GM13977 (cell line): ENCODE data around the gene EFNA1.
"Not testable (repeated sequence)": the region's sequence is repeated elsewhere in the genome, so short reads cannot be mapped to it uniquely, and the experiment has no call there.

Source experiments
- DNase-seq: peaks from one replicate; pipeline ENCODE4 v3.0.0; 2012; ENCODE audit warnings: low spot score
- in situ Hi-C: fragments of 300-500 bp; cut with MboI; formaldehyde crosslinking; loops from one replicate; pipeline ENCODE4 v1.12.0; 2022; ENCODE audit warnings: low sequenced_read_pairs, low pct_unique_long_range_greater_than_20kb, mixed read lengths, inconsistent platforms; ENCODE audit not compliant: unreplicated experiment
- TF ChIP-seq, protein P1 (sequence below): IDR thresholded peaks from 2 replicates; pipeline ENCODE4 v1.5.1; 2012; ENCODE audit warnings: mild to moderate bottlenecking, control low read depth; ENCODE audit not compliant: insufficient read depth; ENCODE audit errors: extremely low read depth, missing control alignments

EFNA1 gene

DNA sequence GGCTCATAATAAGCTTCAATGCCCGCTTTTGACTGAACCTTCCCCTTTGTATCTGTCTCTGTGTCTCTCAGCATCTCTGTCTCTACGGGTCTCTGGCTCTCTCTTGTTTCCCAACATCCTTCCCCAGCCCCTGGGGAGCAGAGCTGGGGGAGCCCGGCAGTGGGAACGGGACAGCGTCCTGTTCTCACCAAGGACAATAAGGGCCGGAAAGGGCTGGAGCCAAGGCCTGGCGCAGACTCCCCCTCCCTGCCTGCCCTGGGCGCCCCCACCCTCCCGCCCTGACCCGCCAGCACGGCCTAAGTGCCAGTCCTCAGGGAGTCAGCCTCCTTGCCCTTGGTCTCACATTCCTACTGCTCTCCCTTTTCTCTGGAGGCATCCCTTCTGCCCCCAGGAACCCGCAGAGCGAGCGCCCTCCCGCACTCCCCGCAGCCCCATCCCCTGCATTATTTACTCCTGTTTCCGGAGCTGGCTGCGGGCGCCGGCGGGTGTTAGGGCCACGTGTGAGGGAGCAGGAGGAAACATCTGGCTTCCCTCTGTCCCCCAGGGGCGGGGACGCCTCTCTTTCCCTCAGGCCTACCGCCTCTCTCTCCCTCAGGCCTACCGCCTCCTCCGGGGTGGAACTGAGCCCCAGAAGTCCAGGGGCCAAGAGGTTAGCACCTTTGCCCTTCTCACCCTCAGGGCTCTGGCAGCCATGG is 38.9 kb downstream of the EFNA1 start:
- no peak for DNase-seq
- in situ Hi-C loops = loop anchor here (5.0 kb wide), 1 partner anchor 74 kb away; no protein-coding TSS in a partner anchor
- TF ChIP-seq, protein P1, sequence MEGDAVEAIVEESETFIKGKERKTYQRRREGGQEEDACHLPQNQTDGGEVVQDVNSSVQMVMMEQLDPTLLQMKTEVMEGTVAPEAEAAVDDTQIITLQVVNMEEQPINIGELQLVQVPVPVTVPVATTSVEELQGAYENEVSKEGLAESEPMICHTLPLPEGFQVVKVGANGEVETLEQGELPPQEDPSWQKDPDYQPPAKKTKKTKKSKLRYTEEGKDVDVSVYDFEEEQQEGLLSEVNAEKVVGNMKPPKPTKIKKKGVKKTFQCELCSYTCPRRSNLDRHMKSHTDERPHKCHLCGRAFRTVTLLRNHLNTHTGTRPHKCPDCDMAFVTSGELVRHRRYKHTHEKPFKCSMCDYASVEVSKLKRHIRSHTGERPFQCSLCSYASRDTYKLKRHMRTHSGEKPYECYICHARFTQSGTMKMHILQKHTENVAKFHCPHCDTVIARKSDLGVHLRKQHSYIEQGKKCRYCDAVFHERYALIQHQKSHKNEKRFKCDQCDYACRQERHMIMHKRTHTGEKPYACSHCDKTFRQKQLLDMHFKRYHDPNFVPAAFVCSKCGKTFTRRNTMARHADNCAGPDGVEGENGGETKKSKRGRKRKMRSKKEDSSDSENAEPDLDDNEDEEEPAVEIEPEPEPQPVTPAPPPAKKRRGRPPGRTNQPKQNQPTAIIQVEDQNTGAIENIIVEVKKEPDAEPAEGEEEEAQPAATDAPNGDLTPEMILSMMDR = no peak

DNA sequence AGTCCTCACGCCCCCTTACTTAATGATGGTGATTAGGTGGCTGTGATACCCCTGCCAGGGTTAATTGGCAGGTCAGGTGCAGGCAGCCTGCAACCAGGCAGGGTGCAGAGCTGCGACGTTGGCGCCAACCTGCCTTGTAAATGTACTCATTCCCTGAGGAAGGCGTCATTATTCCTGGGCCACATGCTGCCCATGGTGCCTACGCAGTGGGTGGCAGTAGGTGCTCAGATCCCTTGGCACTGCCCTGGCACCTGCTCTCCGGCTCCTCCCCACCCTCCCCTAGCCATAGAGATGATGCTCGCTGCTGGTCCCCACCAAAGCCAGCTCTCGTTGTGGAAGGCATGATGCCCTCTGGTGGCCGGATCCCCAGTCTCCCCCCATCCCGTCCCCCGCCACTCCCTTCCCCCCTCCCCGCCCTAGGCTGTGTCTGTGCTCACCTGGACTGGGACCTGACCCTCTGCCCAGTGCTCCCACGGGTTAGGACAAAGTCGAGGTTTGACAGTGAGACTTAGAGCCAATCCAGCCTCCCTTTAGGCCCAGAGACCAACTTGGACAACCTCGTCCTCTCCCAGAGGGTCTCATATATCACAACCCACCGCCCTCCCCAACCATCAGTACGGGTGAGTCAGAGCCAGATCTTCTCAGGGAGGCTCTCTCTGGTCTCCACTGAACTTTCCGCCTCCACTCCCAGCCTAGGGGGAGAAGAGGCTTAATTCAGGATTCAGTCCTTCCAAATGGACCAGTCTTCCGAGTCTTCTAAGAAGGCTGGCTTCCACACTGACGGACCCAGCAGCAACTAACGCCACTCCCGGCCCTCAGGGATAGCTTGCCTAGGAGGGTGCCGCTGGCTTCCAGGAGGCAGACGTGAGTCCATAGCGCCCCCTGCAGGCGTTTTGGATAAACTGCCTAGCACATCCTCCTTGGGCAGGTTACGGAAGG is 39.8 kb downstream of the EFNA1 start:
- in situ Hi-C loops = loop anchor here (5.0 kb wide), 1 partner anchor 75 kb away; no protein-coding TSS in a partner anchor
- peak; percentile 79 for DNase-seq
- TF ChIP-seq, protein P1 = peak; percentile 91

DNA sequence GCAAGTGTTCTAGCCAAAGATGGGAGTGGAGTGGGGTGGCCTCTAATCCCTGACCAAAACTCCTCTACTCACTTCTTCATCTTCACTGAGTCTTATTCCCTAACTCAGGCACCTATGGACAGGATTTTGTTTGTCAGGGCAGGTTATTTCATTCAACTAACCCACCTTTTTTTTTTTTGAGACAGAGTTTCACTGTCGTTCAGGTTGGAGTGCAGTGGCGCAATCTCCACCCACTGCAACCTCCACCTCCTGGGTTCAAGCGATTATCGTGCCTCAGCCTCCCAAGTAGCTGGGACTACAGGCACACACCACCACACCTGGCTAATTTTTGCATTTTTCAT is 40.4 kb downstream of the EFNA1 start:
- DNase-seq = not testable (repeated sequence)
- in situ Hi-C loops = loop anchor here (5.0 kb wide), 1 partner anchor 76 kb away; no protein-coding TSS in a partner anchor

DNA sequence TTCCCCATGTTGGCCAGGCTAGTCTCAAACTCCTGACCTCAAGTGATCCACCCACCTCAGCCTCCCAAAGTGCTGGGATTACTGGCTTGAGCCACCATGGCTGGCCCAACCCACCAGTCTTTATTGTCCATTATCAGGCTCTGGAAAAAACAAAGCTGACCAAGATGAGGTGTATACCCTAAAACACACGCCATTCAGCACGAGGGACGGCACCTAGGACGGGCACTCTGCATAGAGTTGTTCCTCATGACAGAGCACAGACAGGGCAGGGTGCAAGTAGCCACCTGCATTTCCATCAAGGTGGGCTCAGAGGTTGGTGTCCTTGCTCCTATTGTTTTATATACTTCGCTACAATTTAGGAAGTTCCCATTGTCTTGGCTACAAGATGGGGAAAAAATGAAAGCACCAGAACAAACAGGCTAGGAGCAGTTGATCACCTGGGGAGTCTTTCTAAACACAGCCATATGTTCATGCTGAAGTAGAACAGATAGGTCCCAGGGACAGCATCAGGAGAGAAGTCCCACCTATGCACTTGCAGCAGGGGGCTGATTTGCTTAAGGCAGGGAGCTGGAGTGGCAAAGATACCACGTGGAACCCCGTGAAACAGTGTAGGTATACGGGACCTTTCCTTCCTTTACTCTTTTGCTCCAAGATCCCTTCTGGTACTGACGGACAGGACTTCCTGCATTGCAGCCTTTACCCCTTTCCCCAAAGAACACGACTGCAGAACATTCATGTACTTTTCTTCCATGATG is 41.0 kb downstream of the EFNA1 start:
- no peak for DNase-seq
- TF ChIP-seq, protein P1 = no peak
- in situ Hi-C loops = loop anchor here (5.0 kb wide), 1 partner anchor 76 kb away; no protein-coding TSS in a partner anchor

DNA sequence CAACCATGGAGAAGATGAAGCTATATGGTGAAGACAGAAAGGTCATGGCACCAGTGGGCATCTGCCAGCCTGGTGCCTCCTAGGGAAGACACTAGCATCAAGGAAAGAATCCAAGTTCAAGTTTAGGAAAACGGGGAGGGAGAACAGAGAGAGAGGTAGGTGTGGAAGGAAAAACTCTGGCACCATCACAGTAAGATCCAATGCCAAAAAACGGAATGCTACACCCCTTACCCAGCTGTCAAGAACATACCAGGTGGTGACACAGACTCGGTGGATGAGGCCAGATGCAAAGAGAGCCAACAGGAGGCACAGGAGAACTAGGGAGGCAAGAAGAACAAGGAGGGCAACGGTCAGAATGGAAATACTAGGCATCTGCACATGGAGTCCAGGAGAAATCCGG is 41.9 kb downstream of the EFNA1 start:
- no peak for DNase-seq
- in situ Hi-C loops = loop anchor here (5.0 kb wide), 1 partner anchor 77 kb away; no protein-coding TSS in a partner anchor
- TF ChIP-seq, protein P1 = no peak

DNA sequence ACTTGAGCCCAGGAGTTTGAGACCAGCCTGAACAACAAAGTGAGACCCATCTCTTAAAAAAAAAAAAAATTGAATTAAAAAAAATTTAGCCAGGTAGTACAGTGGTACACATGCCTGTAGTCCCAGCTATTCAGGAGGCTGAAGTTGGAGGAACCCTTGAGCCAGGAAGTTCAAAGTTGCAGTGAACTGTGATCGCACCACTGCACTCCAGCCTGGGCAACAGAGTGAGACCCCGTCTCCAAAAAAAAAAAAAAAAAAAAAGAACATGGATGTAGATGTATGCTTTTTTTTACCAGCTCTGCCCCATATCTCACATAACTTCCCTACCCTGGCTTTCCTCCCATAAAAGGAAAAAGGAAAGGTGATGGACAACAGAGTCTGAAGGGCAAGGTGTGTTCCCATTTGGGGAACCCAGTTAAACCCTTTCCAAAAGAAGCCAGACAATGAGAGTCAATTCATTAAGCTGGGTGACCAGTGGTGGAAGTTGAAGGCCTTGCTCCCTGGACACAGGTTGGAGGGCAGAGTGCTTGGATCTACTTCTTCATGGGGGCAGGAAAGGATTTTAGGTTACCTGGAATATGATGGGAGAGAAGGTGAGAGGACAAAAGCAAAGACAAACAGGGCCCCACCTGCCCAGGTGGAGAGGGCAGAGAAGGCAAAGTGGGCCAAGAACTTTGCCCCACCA is 42.6 kb downstream of the EFNA1 start:
- in situ Hi-C loops = no loop called here
- no peak for DNase-seq
- TF ChIP-seq, protein P1 = no peak
